Skeletal muscle tissue (tissue), 4 donors: ENCODE data around the gene HOXD8. TPM values are rescaled to one million over a fixed set of nuclear protein-coding genes. Genes with fewer than 3 reads are reported as not detected.

Source experiments
- H3K27ac ChIP-seq: one replicate; pipeline ENCODE4 v1.7.0; 2013; ENCODE audit warnings: mild to moderate bottlenecking, low read depth, low read length, inconsistent platforms
- H3K27me3 ChIP-seq, 3 donors: one replicate each; pipeline ENCODE4 v1.7.0; 2013; ENCODE audit warnings: low read length in 3 of 3; ENCODE audit not compliant: control insufficient read depth in 3 of 3, insufficient read depth in 3 of 3
- H3K36me3 ChIP-seq, 3 donors: one replicate each; pipeline ENCODE4 v1.7.0; 2013; ENCODE audit warnings: low read length in 3 of 3; ENCODE audit not compliant: control insufficient read depth in 3 of 3, insufficient read depth in 3 of 3
- H3K4me1 ChIP-seq, 3 donors: one replicate each; pipeline ENCODE4 v1.7.0; 2013; ENCODE audit warnings: low read length in 3 of 3, mild to moderate bottlenecking in 3 of 3; ENCODE audit not compliant: control insufficient read depth in 3 of 3, insufficient read depth in 3 of 3
- H3K4me3 ChIP-seq, 3 donors: one replicate each; pipeline ENCODE4 v1.7.0; 2013; ENCODE audit warnings: low read length in 3 of 3
- H3K9ac ChIP-seq, 3 donors: one replicate each; pipeline ENCODE4 v1.7.0; 2013; ENCODE audit warnings: low read length in 3 of 3, mild to moderate bottlenecking in 3 of 3, moderate library complexity in 2 of 3, low read depth in 1 of 3
- H3K9me3 ChIP-seq, 3 donors: one replicate each; pipeline ENCODE4 v1.7.0; 2013; ENCODE audit warnings: low read length in 3 of 3; ENCODE audit not compliant: control insufficient read depth in 3 of 3
- total RNA-seq: library from RNA; depleted of rRNA; stranded (reverse); fragments of >200 nt; gene quantifications from one replicate; pipeline ENCODE4 v1.2.3, GENCODE V29; 2014
- donor health status: Osteomylitis.

Gene HOXD8
- total RNA-seq, 1 donor from 2014 or later = 18.8 TPM

DNA sequence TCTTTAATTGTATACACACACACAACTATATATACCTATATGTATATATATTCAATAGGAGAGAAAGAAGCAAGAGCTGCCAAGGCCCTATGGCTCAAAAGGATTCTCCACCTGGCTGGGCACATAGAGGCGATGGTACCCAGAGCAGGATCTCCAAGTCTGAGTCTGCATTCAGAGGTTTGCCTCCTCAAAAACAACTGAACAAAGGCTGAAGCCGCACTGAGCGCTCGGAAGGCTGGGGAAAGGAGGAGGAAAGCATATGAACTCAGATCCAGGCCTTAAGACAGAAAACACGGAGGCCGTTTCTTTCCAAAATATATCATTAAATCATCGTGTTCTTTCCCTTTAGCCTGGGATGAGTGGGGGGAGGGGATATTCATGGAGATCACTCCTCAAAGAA is 26.3 kb upstream of the HOXD8 start:
- Histone ChIP-seq H3K9ac (no peak overlapping the region), H3K27ac (no peak overlapping the region), H3K9me3 (no peaks in the 10 kb centered on the region), H3K36me3 (no peaks in the 10 kb centered on the region), H3K4me1 (peaks cover 8 to 29% (median 19%) of the 10 kb centered on the region in 3 donors), H3K4me3 (no peak overlapping the region), H3K27me3 (peaks cover 90 to 97% (median 92%) of the 10 kb centered on the region in 3 donors)

DNA sequence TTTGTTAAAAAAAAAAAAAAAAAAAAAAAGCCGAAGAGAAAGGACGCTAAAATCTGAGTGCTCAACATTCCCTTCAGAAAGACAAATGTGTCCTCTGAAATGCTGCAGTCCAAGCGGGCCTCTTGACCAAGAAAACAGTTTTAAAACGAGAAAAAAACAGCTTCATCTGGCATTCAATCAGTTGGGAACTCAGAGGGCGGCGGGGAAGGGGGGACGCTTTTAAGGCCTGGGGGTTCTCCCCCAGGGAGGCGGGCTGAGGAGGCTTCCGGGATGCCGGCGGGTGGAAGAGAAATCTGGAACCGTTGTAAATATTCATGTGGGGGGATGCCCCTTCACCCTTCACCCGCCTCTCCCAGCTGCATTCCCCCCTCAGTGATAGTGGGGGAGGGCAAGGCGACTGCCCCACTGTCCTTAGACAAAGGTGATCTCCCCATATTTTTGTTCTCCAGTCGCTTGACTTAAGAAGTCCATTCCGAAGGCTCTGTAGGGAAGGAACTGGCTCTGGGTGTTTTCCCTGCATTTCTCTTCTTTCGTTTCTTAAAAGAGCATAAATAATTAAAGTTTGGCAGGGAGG is 25.7 kb upstream of the HOXD8 start:
- peaks cover 11 to 29% (median 17%) of the 10 kb centered on the region in 3 donors for H3K4me1 ChIP-seq
- no peak overlapping the region for H3K27ac ChIP-seq
- no peaks in the 10 kb centered on the region for H3K9me3 ChIP-seq
- H3K9ac ChIP-seq = peak overlapping the region in 2 of 3 donors; percentile 32 to 33
- peak overlapping the region in 1 of 3 donors; percentile 52 for H3K4me3 ChIP-seq
- H3K27me3 ChIP-seq = peaks cover 89 to 96% (median 92%) of the 10 kb centered on the region in 3 donors
- no peaks in the 10 kb centered on the region for H3K36me3 ChIP-seq

DNA sequence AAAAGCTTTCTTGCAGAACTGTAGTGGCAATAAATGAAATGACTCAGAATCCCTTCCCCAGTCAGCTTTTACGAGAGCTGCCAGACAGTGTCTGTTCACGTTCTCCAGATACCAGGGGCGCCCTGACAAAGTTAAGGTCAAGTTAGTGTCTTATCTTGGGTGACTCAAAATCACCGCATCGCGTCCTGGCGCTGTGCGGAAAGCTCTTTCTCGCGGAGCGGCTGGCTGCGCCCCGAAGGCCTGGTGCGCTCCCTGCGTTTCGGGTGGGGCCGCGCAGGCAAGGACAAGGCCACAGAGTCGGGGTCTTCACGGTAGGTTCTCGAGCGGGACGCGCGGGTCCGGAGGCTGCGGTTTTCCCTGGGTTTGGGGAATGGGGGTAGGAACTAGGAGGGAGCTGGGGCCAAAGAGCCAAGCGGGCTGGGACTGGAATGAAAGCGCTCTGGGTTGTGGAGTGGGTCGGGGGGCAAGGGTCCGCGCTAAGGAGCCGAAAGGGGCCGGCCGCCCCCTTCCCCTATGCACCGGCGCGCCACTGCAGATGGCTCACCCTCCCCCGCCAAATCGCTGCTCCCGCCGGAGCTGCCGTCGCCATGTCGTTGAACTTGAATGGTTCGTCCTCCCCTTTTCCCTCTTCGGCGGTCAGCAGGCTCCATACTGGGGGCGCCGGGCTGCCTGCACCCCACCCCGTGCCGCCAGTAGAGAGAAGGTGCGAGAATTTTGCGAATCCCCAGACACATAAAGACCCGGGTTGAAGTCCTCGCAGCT is 25.0 kb upstream of the HOXD8 start:
- H3K27me3 ChIP-seq = peaks cover 89 to 96% (median 92%) of the 10 kb centered on the region in 3 donors
- H3K4me3 ChIP-seq = peak overlapping the region in 2 of 3 donors; percentile 27 to 52
- peaks cover 11 to 28% (median 16%) of the 10 kb centered on the region in 3 donors for H3K4me1 ChIP-seq
- no peaks in the 10 kb centered on the region for H3K36me3 ChIP-seq
- H3K27ac ChIP-seq = peak overlapping the region; percentile 54
- H3K9me3 ChIP-seq = no peaks in the 10 kb centered on the region
- H3K9ac ChIP-seq = peak overlapping the region in 2 of 3 donors; percentile 32 to 33

DNA sequence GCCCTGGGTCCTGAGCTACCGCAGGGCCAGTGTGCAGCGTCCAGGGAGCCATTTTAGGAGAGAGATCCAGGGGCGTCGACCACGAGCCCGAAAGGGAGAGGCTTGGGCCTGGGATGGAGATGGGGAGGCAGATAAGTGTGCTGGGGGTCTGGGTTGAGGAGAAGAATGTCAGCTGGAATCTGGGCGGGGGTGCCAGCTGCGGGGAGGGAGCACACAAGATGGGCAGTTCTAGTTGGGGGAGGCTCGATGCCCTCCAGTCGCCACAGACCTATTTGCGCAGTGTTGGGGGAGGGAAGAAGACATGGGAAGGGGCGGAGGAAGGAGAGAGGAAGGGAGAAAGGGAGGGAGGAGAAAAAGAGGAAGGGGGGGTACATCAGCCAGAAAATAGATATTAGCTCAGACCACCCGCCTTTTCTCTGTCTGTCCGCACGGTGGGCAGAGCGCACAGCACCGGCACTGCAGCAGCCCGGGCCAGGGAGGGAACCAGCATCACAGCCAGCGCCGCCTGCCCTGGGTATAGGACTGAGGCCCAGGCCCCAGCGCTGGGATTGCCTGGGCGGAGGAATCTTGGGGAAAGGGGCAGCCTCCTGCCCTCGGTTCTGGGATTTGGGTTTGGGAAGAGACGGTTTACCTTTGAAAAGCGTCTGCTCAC is 24.3 kb upstream of the HOXD8 start:
- Histone ChIP-seq H3K4me1 (peaks cover 8 to 26% (median 16%) of the 10 kb centered on the region in 3 donors), H3K9me3 (no peaks in the 10 kb centered on the region), H3K4me3 (peak overlapping the region in 1 of 3 donors; percentile 27), H3K36me3 (no peaks in the 10 kb centered on the region), H3K9ac (peak overlapping the region in 2 of 3 donors; percentile 32 to 33), H3K27me3 (peaks cover 89 to 96% (median 92%) of the 10 kb centered on the region in 3 donors), H3K27ac (peak overlapping the region; percentile 54)

DNA sequence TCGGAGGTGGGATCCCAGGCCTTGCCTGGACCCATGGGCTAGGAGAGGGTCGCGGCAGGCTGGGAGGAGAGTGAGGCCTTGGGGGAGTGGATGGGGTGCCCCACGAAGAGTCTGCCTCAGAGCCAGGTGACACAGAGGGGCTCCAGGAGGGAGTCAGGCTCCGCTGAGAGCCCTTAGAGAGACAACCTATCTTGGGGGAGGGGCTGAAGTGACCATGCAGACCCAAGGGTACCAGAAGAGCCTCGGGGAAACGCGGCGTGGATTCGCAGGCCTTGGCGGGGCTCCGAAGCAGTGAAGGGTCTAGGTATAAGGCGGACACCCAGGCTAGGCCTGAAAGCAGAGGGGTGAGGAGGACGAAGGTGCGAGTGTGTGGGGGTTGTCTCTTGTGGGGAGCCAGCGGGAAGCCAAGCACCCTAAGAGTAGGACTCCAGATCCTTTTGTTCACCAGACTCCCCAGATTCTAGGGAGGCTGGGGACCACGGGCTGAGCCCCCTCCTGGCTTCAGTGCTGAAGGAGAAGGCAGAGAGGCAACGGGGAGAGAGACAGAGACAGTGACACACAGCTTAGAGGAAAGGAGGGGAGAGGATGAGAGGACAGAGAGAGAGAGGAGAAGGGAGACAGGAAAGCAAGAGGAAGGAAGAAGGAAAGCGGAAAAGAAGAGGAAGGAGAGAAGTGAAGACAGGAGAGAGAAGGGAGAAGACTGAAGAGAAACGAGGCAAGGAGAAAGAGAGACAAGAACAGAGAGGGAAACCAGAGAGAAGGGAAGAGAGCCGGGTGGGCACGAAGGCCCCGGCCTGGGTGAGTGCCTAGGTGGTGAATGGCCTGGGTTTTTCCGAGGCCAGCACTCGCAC is 23.6 kb upstream of the HOXD8 start:
- Histone ChIP-seq H3K9me3 (no peaks in the 10 kb centered on the region), H3K9ac (no peak overlapping the region), H3K36me3 (no peaks in the 10 kb centered on the region), H3K27ac (peak overlapping the region; percentile 54), H3K4me1 (peaks cover 8 to 26% (median 16%) of the 10 kb centered on the region in 3 donors), H3K27me3 (peaks cover 89 to 96% (median 92%) of the 10 kb centered on the region in 3 donors), H3K4me3 (no peak overlapping the region)

DNA sequence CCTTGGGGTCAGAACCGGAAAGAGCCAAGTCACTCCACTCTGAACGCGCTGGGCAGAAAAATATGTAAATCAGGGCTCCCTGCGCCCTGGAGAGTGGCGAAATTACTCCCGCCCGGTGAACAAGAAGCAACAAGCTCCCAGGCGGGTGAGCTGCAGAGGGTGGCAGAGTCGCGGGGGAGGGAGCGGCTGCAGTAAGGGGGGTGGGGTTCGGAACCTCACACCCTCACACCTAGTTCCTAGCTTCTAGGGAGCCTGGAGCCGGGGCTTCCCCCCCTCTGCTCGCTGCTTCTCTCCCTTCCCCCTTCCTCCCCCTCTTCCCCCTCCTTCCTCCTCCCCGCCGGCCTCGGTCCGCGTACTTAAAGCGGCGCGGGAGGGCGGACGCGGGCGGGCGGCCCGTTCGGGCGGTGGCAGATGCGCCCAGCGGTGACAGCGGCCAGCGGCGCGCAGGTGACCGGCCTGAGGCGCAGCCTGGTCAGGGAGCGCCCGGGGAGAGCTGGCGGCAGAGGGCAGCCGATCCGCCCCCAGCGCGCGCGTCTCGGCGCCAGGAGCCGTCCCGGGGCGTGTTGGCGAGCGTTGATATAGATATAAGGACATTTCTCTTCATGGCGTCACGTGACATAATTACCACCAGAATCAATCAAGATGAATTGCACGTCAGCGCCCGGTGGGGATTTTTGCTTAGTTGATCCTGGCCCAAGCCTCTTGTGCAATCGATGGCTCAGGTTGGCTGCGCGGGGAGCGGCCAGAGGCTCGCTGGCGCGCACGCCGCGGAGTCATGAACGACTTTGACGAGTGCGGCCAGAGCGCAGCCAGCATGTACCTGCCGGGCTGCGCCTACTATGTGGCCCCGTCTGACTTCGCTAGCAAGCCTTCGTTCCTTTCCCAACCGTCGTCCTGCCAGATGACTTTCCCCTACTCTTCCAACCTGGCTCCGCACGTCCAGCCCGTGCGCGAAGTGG is 22.6 kb upstream of the HOXD8 start, which contains the start of gene HOXD11:
HOXD11 (plus strand) TSS at position 700 of the 959 bp plus-strand sequence; CDS start at position 776, 76 bp downstream.
- Histone ChIP-seq H3K36me3 (no peaks in the 10 kb centered on the region), H3K4me1 (peaks cover 8 to 26% (median 16%) of the 10 kb centered on the region in 3 donors), H3K27ac (no peak within 1 kb of the TSS), H3K27me3 (peaks cover 88 to 96% (median 91%) of the 10 kb centered on the region in 3 donors), H3K9ac (no peak within 1 kb of the TSS), H3K4me3 (peak within 1 kb of the TSS in 2 of 3 donors; percentile 35 to 52), H3K9me3 (no peaks in the 10 kb centered on the region)

DNA sequence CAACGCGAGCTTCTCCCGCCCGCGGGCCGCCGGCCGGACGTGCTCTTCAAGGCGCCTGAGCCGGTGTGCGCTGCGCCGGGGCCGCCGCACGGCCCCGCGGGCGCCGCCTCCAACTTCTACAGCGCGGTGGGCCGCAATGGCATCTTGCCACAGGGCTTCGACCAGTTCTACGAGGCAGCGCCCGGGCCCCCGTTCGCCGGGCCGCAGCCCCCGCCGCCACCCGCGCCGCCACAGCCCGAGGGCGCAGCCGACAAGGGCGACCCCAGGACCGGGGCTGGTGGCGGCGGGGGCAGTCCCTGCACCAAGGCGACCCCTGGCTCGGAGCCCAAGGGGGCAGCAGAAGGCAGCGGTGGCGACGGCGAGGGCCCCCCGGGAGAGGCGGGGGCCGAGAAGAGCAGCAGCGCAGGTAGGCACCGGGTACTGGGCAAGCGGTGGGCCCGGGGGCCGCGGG is 21.7 kb upstream of the HOXD8 start:
- Histone ChIP-seq H3K9me3 (no peaks in the 10 kb centered on the region), H3K27ac (no peak overlapping the region), H3K4me3 (no peak overlapping the region), H3K9ac (no peak overlapping the region), H3K36me3 (no peaks in the 10 kb centered on the region), H3K27me3 (peaks cover 88 to 96% (median 91%) of the 10 kb centered on the region in 3 donors), H3K4me1 (peaks cover 8 to 26% (median 16%) of the 10 kb centered on the region in 3 donors)

DNA sequence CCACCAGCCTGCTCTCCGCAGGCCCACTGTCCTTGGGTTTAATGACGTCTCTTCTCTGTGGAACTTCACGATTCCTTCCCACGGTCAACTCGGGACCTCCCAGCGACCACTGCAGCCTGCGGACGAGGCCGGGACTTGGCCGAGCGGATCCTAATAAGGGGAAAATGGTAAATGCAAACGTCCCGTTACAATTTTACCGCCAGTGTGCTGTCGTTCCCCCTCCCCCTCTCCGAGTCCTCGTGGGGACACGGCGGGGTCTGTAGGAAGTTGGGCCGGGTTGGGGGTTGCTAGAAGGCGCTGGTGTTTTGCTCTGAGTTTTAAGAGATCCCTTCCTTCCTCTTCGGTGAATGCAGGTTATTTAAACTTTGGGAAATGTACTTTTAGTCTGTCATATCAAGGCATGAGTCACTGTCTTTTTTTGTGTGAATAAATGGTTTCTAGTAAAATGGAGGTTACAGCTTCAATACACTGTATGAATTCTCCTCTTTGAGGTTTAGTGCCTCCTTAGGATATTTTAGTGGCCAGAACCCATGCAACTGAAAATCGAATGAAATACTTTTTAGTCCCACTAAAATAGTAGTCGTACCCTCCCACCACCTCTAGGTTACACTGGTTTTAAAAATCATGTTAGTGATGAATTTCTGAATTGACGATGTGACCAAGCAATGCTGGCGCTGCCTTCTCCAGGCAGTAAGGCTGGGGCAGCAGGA is 20.2 kb upstream of the HOXD8 start:
- Histone ChIP-seq H3K4me3 (no peak overlapping the region), H3K36me3 (no peaks in the 10 kb centered on the region), H3K27me3 (peaks cover 90 to 93% (median 90%) of the 10 kb centered on the region in 3 donors), H3K9ac (no peak overlapping the region), H3K27ac (no peak overlapping the region), H3K9me3 (no peaks in the 10 kb centered on the region), H3K4me1 (peaks cover 8 to 21% (median 13%) of the 10 kb centered on the region in 3 donors)
